CD1c-positive myeloid dendritic cell (primary cell): ENCODE data around the gene FRAS1.
"Not testable (repeated sequence)": the region's sequence is repeated elsewhere in the genome, so short reads cannot be mapped to it uniquely, and the experiment has no call there.

Experiments used
- DNase-seq: peaks from one replicate; pipeline ENCODE4 v3.0.0-alpha.2; 2016; ENCODE audit errors: extremely low spot score

FRAS1 gene

DNA sequence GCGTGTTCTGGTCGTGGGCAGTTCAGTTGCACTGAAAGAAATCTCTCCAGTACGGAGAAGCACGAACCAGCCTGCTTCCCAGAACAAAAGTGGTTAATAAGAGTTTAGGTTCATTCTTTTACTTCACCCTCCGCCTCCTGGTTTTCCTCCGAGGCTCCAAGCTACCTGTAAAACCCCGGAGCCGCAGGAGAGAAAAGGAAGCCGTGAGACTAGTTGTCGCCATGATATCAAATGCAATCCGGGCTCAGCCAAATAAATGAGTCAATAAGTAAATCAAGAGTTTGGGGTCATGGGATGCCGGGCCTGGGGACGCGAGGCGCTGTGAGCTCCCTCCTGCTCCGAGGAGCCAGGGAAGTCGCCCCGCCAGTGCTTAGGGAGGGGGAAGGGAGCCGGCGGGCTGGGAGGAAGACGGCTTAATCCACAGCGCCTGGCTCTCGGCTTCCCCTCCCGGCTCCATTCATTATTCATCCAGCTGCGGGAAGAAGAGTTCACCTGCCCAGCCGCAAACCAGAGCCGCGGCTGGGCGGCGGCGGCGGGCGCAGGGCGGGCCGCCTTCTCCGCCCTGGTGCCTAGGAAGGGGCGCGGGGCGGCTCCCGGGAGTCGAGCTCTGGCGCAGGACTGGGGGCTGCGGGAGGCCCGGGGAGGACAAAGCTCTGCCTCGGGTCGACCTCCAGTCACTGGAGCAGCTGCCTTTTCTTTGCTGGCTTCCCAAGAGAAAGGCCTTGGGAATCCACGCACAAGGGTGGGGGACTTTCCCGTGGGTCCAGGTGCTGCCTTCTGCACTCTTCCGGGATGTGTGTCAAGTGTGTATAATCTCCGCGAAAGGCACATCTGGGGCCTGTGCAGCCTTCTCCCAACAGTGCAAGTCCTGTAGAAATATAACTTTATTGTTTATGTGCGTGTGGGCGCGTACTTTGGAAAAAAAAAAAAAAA, 1.7 kb downstream of the FRAS1 start:
- DNase-seq = no peak

GRCh38 chr4:78059524-78059889, 2.4 kb downstream of the FRAS1 start:
- DNase-seq = peak; percentile 35

GRCh38 chr4:78059938-78060337, 2.8 kb downstream of the FRAS1 start:
- DNase-seq = no peak

- DNase-seq = no peak
Observed at GRCh38 chr4:78061939-78062570, 4.9 kb downstream of the FRAS1 start.

GRCh38 chr4:78065508-78066192, 8.5 kb downstream of the FRAS1 start:
- DNase-seq = no peak

DNA sequence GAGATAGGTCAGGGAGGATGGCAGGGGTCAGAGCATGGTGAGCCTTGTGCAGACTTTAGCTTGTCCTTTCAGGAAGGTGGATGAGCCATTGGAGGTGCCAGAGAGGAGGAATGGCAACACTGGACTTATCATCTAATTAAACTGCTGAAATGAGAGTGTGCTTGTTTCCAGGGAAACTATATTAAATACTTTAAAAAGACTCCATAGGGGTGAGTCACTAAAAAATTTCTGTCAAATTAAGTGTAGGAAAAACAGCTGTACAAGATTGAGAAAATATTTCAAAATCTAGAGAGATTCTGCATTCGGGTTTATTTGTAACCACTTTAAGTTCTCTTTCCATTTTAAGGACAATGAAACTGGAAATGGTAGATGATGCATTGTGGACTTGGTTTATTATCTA, 11.4 kb downstream of the FRAS1 start:
- DNase-seq = no peak

GRCh38 chr4:78069319-78069718, 12.2 kb downstream of the FRAS1 start:
- DNase-seq = no peak

- no peak for DNase-seq
Observed at GRCh38 chr4:78069859-78070258, 12.7 kb downstream of the FRAS1 start.

GRCh38 chr4:78070731-78071282, 13.7 kb downstream of the FRAS1 start:
- no peak for DNase-seq

DNA sequence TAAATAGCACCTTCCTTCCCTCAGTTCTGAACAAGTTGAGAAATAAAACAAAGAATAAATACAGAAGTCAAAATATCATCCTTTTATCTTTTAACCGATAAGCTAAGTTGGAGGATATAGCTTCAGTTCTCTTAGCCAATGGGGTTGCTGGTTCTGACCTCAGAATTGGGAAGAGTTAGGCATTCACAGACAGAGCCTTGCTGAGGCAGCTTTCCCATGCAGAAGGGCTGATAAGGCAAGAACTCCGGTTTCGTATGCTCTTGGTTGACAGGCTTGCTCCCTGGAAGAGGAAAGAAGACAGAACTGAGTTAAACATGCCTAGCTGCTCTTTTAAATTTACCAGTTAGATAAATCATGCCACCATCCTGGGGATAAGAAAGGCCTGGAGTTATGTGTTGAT, 17.6 kb downstream of the FRAS1 start:
- no peak for DNase-seq

DNA sequence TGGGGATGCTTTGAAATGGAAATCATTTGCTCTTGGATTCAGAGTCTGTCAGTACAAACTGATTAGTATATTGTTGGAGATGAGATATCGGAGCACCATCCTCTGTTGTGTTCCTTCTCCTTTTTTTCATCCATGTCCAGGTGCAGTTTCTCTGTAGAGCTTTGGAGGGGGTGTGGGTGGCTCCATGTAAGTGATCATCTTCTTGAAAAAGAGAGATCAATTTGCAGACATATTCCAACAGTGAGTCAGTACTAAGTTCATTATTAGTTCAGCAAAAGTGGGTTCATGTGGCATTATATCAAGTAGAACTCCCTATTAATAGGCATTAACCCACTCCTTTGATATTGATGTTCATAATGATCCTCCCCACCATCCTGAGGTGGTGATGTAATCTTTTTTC, 18.9 kb downstream of the FRAS1 start:
- no peak for DNase-seq

GRCh38 chr4:78078101-78078500, 21.0 kb downstream of the FRAS1 start:
- no peak for DNase-seq

DNA sequence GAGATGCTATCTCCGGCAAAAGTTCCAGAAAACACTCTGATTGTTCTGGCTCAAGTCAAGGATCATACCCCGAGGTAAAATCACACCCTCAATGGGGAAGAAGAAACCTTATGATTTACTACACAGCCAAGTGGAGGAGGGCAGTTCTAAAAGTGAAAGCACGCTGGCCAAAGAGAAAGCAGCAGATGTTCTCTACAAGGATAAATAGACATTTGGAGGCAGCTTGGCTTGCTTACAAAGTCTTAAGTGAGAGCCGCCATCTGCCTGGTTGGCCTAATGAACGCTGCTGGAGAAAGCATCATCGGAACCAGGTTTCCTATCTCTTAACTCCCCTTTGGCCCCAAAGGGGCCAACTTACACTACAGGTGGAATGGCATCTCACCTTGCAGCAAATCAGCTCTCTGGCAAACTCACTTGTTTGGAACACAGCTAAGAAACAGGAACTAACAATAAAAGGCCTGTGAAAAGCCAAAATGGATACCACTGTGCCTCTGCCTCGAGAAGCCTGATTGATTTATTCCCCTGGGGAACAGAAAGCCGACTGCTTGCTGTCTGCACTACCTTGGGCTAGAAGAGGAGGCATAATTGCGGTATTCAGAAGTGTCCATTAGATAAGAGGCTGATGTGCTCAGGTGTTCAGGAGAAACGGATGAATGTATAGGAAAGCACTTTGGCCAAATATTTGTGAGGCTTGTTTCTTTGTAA, 22.8 kb downstream of the FRAS1 start:
- no peak for DNase-seq

DNA sequence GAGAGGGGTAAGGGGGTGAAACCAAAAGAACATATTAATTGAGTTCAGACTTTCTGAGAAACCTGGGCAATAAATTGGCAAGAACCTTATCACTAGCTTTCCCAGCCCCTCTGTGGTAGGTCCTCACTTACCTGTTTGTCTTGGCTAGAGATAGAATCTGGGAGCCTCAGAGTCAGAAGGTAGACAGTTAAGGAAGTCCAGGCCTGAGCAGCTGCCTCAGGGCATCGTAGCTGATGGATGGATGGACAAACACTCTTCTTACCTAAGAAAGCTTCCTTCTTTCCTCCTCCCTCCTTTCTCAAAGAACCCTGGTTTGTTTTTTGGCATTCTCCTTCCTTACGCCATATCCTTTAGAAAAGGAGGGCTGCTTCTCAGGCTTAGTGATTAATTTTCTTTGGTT, 24.4 kb downstream of the FRAS1 start:
- no peak for DNase-seq

GRCh38 chr4:78083035-78083434, 25.9 kb downstream of the FRAS1 start:
- no peak for DNase-seq

- no peak for DNase-seq
Observed at GRCh38 chr4:78091534-78091933, 34.4 kb downstream of the FRAS1 start.

DNA sequence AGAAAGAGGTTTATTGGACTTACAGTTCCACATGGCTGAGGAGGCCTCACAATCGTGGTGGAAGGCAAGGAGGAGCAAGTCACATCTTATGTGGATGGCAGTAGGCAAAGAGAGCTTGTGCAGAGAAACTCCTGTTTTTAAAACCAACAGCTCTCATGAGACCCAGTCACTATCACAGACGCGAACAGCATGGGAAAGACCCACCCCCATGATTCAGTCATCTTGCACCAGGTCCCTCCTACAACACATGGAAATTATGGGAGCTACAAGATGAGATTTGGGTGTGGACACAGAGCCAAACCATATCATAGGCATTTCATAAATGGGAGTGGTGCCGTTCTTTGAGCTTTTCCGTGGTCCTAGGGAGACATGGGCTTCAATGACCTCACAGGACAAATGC, 35.2 kb downstream of the FRAS1 start:
- not testable (repeated sequence) for DNase-seq

- DNase-seq = no peak
Observed at GRCh38 chr4:78092850-78093249, 35.7 kb downstream of the FRAS1 start.

GRCh38 chr4:78095081-78095480, 38.0 kb downstream of the FRAS1 start:
- DNase-seq = no peak

DNA sequence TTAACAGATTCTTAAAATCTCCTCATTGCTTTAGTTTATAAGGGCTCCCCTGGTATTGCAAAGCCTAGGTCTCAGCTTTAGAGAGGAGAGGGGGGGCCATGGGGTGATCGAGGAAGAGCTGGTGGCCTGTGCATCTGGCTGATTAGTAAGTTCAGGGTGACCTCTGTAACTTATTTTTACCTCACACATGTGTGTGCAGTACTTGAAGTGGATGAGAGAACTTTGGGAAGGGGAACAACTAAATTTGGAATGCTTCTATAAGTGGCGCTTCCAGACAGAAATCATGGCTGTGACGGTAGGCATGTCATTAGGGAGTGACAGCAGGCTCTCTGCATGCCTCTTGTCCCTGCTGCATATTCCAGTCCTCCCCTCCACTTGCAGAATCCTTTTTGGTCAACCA, 41.9 kb downstream of the FRAS1 start:
- DNase-seq = no peak

DNA sequence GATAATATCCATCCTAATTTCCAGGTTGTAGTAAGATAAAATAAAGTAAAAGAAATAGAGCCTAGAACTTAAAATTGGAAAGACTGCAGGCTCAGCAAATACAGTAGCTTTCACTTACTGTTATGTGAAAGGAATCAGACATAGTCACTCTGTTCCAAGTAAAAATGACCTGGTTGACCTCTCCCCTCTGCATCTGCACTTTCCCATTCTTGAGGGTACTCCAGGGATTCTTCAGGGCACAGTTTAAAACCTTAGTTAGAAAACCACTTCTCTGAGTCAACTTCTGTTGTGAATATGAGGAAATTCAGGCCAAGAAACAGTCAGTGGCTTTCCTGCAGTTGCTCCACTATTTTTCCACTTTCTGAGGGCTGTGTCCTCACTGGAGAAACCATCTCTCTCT, 42.9 kb downstream of the FRAS1 start:
- DNase-seq = no peak

GRCh38 chr4:78119698-78120097, 62.6 kb downstream of the FRAS1 start:
- no peak for DNase-seq
